Globus pallidus (tissue), 1 donor: ENCODE results near the gene CLIP3.
"Not testable (repeated sequence)": the region's sequence is repeated elsewhere in the genome, so short reads cannot be mapped to it uniquely, and the experiment has no call there.

Experiments used
- DNase-seq: peaks from one replicate; pipeline ENCODE4 v3.0.0-alpha.2; 2015; ENCODE audit warnings: low spot score

CLIP3 gene

DNA sequence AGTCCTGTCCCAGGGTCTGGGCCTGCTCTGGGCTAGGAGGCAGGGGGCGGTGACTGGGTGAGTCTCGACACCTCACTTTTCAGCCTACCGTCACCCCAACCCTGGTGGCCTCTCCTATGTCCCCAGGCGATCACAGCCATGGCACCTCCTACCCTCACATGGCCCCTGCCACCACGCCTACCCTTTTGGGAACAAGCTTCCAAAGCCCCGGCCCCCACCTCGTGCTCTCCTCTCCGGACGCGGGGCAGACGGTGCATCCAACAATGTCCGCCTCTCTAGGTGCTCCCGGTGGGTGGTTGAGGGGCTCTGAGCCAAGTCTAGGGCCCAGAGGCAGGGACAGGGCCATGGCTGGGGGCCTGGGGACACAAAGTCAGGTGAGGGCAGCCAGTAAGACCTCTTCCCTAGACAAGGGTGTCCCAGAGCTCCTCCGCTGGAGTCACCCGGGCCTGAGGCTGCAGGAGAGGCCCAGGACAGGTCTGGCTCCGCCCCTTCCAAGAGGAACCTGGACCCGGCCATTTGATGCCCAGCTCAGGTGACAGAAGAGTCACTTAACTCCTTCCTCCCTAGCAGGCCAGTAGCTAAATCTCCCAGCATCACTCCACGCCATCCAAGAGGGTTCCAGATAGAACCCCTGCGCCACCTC is 24.2 kb downstream of the CLIP3 start, which contains the start of gene SYNE4:
TSS of gene SYNE4 (minus strand) at position 478 of the 643 bp plus-strand sequence. CDS start at position 346, 132 bp downstream.
- no peak for DNase-seq

DNA sequence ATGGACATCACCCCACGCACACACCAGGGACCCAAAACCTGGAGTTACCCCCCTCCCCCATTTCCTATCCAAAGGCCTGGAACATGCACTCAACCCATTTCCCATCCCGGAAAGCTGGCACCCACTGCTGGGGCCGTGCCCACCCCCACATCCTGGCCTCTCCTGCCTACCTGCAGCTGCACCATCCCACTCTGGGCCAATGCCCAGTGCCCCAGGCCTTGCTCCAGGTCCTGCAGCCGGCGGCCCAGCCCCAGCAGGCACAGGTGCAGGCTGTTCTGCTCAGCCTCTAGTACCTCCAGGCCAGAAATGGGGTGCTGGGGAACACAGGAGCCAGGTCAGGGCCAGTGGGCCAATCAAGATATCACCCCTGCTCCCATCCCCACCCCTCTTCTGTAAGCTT is 25.7 kb downstream of the CLIP3 start:
- no peak for DNase-seq

- no peak for DNase-seq
Measured at GRCh38 chr19:36003284-36003683, 29.4 kb downstream of the CLIP3 start.

- no peak for DNase-seq
Measured at GRCh38 chr19:36001605-36002004, 31.1 kb downstream of the CLIP3 start.

- no peak for DNase-seq
Measured at GRCh38 chr19:35996777-35997176, 35.9 kb downstream of the CLIP3 start.

DNA sequence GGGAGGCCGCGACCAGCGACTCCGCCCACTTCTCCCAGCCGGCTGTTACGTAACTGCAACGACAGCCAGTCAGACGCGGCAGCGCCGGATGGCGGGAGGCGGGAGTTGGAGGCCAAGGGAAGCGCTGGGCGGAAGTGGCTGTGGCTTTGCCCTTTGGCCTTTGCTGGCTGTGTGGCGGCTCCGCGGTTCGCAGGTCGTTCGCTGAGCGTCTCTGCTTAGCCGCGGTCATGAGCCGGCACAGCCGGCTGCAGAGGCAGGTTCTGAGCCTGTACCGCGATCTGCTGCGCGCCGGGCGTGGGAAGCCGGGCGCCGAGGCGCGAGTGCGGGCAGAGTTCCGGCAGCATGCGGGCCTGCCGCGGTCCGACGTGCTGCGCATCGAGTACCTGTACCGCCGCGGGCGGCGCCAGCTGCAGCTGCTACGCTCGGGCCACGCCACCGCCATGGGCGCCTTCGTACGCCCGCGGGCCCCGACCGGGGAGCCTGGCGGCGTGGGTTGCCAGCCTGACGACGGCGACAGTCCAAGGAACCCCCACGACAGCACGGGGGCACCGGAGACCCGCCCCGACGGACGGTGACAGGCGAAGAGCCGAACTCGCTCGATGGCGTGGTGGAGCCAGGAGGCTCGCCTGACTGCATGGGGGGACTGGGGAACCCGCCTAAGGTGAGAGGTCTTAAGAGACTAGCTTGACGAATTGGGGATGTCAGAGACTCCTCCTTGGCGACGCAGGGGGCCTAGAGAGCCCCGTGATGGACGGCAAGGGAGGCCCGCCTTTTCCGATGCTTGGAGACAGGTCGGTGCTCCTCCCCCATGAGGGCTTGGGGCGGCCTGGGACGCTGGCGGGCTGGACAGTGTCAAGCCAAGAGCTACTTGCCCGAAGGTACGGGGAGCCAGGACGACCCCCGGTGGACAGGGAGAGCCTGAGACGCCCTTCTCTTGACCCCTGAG is 37.4 kb downstream of the CLIP3 start, which contains the start of gene SDHAF1:
TSS of gene SDHAF1 (plus strand) at position 141 of the 946 bp plus-strand sequence. CDS start at position 228, 87 bp downstream.
- peak; percentile 95 for DNase-seq

GRCh38 chr19:35993923-35994598 is 38.6 kb downstream of the CLIP3 start:
- no peak for DNase-seq

DNA sequence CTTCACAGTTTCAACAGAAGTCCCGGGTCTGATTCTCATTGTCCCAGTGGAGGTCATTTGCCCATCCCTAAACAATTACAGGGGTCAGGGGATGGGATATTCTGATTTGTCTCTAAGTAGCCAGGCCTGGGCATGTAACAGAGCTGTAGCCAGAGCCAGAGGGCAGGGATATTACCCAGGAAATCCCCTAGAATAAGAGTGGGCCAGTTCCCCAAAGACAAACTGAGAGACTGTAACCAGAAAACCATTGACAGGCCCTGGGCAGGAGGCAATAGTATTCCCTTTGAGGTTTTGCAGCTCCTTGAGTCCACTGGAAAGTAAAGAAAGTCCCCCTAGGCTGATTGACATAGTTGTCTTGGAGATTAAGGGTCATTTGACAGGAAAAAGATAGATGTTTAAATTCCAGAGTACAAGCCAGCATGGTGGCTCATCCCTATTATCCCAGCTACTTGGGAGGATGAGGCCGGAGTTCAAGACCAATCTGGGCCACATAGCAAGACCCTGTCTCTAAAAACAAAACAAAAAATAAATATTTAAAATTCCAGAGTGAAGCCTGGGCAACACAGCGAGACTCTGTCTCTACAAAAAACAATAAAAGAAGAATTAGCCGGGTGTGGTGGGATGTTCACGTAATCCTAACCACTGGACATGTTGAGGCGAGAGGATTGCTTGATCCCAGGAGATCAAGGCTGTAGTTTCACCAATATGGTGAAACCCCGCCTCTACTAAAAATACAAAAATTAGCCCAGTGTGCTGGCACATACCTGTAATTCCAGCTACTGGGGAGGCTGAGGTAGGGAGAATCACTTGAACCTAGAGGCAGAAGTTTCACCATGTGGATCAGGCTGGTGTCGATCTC is 39.5 kb downstream of the CLIP3 start:
- no peak for DNase-seq

- DNase-seq: no peak
Measured at GRCh38 chr19:35991731-35992450, 40.8 kb downstream of the CLIP3 start.

GRCh38 chr19:35990771-35991730 is 41.6 kb downstream of the CLIP3 start:
- no peak for DNase-seq

DNA sequence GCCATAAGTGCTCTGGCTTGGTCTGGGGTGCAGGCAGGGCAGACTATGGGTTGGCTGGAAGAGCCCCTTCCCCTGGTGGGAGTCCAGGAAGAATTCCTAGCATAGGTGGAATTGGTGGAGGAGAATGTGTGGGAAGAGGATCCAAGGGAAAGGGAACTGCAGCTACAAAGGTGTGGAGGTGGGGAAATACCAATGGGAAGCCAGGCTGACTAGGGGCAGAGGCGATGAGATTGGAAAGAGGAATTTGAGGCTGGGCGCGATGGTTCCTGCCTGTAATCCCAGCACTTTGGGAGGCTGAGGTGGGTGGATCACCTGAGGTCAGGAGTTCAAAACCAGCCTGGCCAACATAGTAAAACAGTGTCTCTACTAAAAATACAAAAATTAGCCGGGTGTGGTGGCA is 42.5 kb downstream of the CLIP3 start:
- DNase-seq: no peak

- DNase-seq: no peak
Measured at GRCh38 chr19:35988824-35989223, 43.8 kb downstream of the CLIP3 start.

DNA sequence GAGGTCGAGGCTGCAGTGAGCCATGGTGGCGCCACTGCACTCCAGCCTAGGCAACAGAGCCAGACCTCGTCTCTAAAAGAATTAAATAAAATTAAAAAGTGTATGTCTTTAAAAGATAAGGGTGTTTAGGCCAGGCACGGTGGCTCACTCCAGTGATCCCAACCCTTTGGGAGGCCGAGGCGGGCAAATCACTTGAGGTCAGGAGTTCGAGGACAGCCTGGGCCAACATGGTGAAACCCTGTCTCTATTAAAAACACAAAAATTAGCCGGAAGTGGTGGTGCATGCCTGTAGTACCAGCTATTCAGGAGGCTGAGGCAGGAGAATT is 45.1 kb downstream of the CLIP3 start:
- DNase-seq: no peak

GRCh38 chr19:35986664-35987570 is 45.8 kb downstream of the CLIP3 start:
- DNase-seq: no peak

- no peak for DNase-seq
Measured at GRCh38 chr19:35986111-35986510, 46.6 kb downstream of the CLIP3 start.

- no peak for DNase-seq
Measured at GRCh38 chr19:35983177-35983576, 49.5 kb downstream of the CLIP3 start.

DNA sequence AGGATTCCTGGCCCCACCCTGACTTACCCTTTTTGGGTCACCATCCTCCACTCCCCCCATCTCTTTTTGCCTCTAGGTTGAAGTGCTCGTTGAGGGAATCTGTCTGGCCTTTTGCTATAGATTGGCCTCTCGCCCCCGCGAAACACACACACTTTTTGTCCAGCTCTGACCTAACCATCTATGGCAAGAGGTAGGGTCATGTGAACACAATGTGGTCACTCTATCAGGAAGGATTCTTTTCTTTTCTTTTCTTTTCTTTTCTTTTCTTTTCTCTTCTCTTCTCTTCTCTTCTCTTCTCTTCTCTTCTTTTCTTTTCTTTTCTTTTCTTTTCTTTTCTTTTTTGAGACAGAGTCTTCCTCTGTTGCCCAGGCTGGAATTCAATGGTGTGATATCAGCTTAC is 51.7 kb downstream of the CLIP3 start:
- not testable (repeated sequence) for DNase-seq

- DNase-seq: no peak
Measured at GRCh38 chr19:35978832-35979365, 53.8 kb downstream of the CLIP3 start.
